ENCODE measurements around the gene COLEC12.

GRCh38 chr18:334575-335132, 165.8 kb downstream of the COLEC12 start:
- TF ChIP-seq CTCF (IDR thresholded peaks at IDR 0.05) (no peak), POLR2A (IDR thresholded peaks at IDR 0.05) (no peak), EP300 (IDR thresholded peaks at IDR 0.05) (no peak), POLR2AphosphoS5 (IDR thresholded peaks at IDR 0.05) (no peak)
